Skeletal muscle tissue (tissue), 1 donor: ENCODE data around the gene AFAP1. TPM values are rescaled to one million over a fixed set of nuclear protein-coding genes. Genes with fewer than 3 reads are reported as not detected.

ENCODE experiments used
- total RNA-seq: library from RNA; depleted of rRNA; stranded (reverse); fragments of >200 nt; gene quantifications from one replicate; pipeline ENCODE4 v1.2.3, GENCODE V29; 2014

AFAP1 gene
- total RNA-seq, 1 donor from 2014 or later, result 29.2 TPM

Other genes with a start within 250 kb of the AFAP1 start
- gene ABLIM2, start 219.0 kb upstream of the AFAP1 start, total RNA-seq, result 7.3 TPM